Measurements from ENCODE around the gene SLIT3. TPM values are rescaled to one million over a fixed set of nuclear protein-coding genes. Genes with fewer than 3 reads are reported as not detected.
A peak's percentile ranks its signal among the peaks of the same experiment; 100 is the strongest.

SLIT3 gene
- total and polyA plus RNA-seq, 9 of the 15 experiments (the other 6 are each of a cell fraction or from before 2014, with no cell fraction given) = 0.01 to 0.04 TPM; not detected in 7

GRCh38 chr5:168870910-168871309, 430.0 kb downstream of the SLIT3 start:
- Histone ChIP-seq H3K79me2 (ENCODE audit: control insufficient read depth, insufficient read depth, low read length) (no peaks in the 10 kb centered on the region), H3K9ac (ENCODE audit: insufficient read depth in 1 of 2, low read depth in 2 of 2, low read length in 2 of 2) (no peak overlapping the region), H3K9me3 (replicated peaks; ENCODE audit: control insufficient read depth, insufficient read depth, low read depth, low read length) (no peaks in the 10 kb centered on the region), H4K20me1 (replicated peaks; ENCODE audit: control insufficient read depth, insufficient read depth, low read length) (no peaks in the 10 kb centered on the region; the same call in 1 of the 2 replicates), H3K27me3 (ENCODE audit: control insufficient read depth in 2 of 2, insufficient read depth in 2 of 2, low read length in 2 of 2) (peaks cover 5 to 13% of the 10 kb centered on the region in 2 experiments; a peak in 4 of 5 replicates), H3K27ac (ENCODE audit: extremely low read depth, low read depth, low read length) (no peak overlapping the region), H3K4me2 (ENCODE audit: insufficient read depth, low read length) (no peak overlapping the region), H3K9me1 (ENCODE audit: control insufficient read depth, insufficient read depth, low read length) (no peaks in the 10 kb centered on the region), H3K36me3 (ENCODE audit: control insufficient read depth, insufficient read depth, low read length) (no peaks in the 10 kb centered on the region), H3K4me1 (replicated peaks in 1 of 2; ENCODE audit: control insufficient read depth in 2 of 2, insufficient read depth in 2 of 2, low read length in 2 of 2) (no peaks in the 10 kb centered on the region), H2AFZ (ENCODE audit: low read depth, low read length) (no peak overlapping the region), H3K4me3 (no peak overlapping the region)
- TF ChIP-seq ZSCAN29 (IDR thresholded peaks at IDR 0.05) (no peak), TFE3 (CRISPR knock-in tag; IDR thresholded peaks at IDR 0.05) (peak; percentile 51; the same call in 1 of the 2 replicates)
- in situ Hi-C loops (cut with MboI) (no loop called here), intact Hi-C loops (cut with micrococcal nuclease) (loop anchor here (10.0 kb wide), 1 partner anchor 186 kb away; no protein-coding TSS in a partner anchor)
- ChIA-PET CTCF (ENCODE audit: low intra/inter-chr PET ratio) (no interaction called here), POLR2A (no interaction called here)
- ATAC-seq = no peak
- no peak for FAIRE-seq
- no TSS peak for BruUV-seq (replicated peaks)
- DNase-seq (ENCODE audit: extremely low read depth in 1 of 4, low spot score in 3 of 4) = no peak
- WGBS (ENCODE audit: insufficient coverage, low coverage, missing lambda C conversion rate) = 2% methylated on average over 9 of the region's 9 CpGs

- no peaks in the 10 kb centered on the region; the same call in 1 of the 2 replicates for H4K20me1 ChIP-seq (replicated peaks; ENCODE audit: control insufficient read depth, insufficient read depth, low read length)
- H3K79me2 ChIP-seq (ENCODE audit: control insufficient read depth, insufficient read depth, low read length) = no peaks in the 10 kb centered on the region
- FAIRE-seq = no peak
- ATAC-seq = no peak
- no peak overlapping the region for H2AFZ ChIP-seq (ENCODE audit: low read depth, low read length)
- H3K9me1 ChIP-seq (ENCODE audit: control insufficient read depth, insufficient read depth, low read length) = no peaks in the 10 kb centered on the region
- intact Hi-C loops (cut with micrococcal nuclease) = loop anchor here (10.0 kb wide), 1 partner anchor 185 kb away; no protein-coding TSS in a partner anchor
- no peaks in the 10 kb centered on the region for H3K9me3 ChIP-seq (replicated peaks; ENCODE audit: control insufficient read depth, insufficient read depth, low read depth, low read length)
- in situ Hi-C loops (cut with MboI) = no loop called here
- H3K4me1 ChIP-seq (replicated peaks in 1 of 2; ENCODE audit: control insufficient read depth in 2 of 2, insufficient read depth in 2 of 2, low read length in 2 of 2) = no peaks in the 10 kb centered on the region
- no peak for DNase-seq (ENCODE audit: extremely low read depth in 1 of 4, low spot score in 3 of 4)
- peaks cover 5 to 10% of the 10 kb centered on the region in 2 experiments; a peak in 3 of 5 replicates for H3K27me3 ChIP-seq (ENCODE audit: control insufficient read depth in 2 of 2, insufficient read depth in 2 of 2, low read length in 2 of 2)
- H3K27ac ChIP-seq (ENCODE audit: extremely low read depth, low read depth, low read length) = no peak overlapping the region
- H3K4me3 ChIP-seq = no peak overlapping the region
- ChIA-PET POLR2A (no interaction called here), CTCF (ENCODE audit: low intra/inter-chr PET ratio) (no interaction called here)
- H3K36me3 ChIP-seq (ENCODE audit: control insufficient read depth, insufficient read depth, low read length) = no peaks in the 10 kb centered on the region
- H3K4me2 ChIP-seq (ENCODE audit: insufficient read depth, low read length) = no peak overlapping the region
- BruUV-seq (replicated peaks) = no TSS peak
- 5% methylated on average over 12 of the region's 12 CpGs for WGBS (ENCODE audit: insufficient coverage, low coverage, missing lambda C conversion rate)
- H3K9ac ChIP-seq (ENCODE audit: insufficient read depth in 1 of 2, low read depth in 2 of 2, low read length in 2 of 2) = no peak overlapping the region
- TF ChIP-seq NBN (IDR thresholded peaks at IDR 0.05; ENCODE audit: low read depth) (no peak), ZNF134 (CRISPR knock-in tag; conservative IDR thresholded peaks at IDR 0.05) (no peak), HMG20B (CRISPR knock-in tag; IDR thresholded peaks at IDR 0.05) (no peak), MEF2A (IDR thresholded peaks at IDR 0.05; ENCODE audit: control insufficient read depth, low read depth, low read length) (no peak), GATA2 (CRISPR knock-in tag; IDR thresholded peaks at IDR 0.05) (no peak), KHSRP (IDR thresholded peaks at IDR 0.05) (no peak), GTF2F1 (IDR thresholded peaks at IDR 0.05; ENCODE audit: low read depth, low read length) (no peak), SIN3A (IDR thresholded peaks at IDR 0.05; ENCODE audit: borderline replicate concordance in 2 of 2, control insufficient read depth in 1 of 2, low read depth in 2 of 2, low read length in 2 of 2) (no peak), PBX2 (CRISPR knock-in tag; IDR thresholded peaks at IDR 0.05; ENCODE audit: low read depth) (no peak), PBX2 (tag; conservative IDR thresholded peaks at IDR 0.05; ENCODE audit: low read depth) (no peak)
These were observed 431.2 kb downstream of the SLIT3 start for GRCh38 chr5:168869615-168870227.
